Activated CD4-positive, alpha-beta T cell treated with anti-CD3 and anti-CD28 coated beads for 24 hours (primary cell): ENCODE data around the gene RAX.
A peak's percentile ranks its signal among the peaks of the same experiment; 100 is the strongest.

Experiments
- DNase-seq, 2 donors: peaks; one replicate each; pipeline ENCODE4 v3.0.0-alpha.2; 2020; ENCODE audit warnings: low read depth in 2 of 2

Gene RAX

DNA sequence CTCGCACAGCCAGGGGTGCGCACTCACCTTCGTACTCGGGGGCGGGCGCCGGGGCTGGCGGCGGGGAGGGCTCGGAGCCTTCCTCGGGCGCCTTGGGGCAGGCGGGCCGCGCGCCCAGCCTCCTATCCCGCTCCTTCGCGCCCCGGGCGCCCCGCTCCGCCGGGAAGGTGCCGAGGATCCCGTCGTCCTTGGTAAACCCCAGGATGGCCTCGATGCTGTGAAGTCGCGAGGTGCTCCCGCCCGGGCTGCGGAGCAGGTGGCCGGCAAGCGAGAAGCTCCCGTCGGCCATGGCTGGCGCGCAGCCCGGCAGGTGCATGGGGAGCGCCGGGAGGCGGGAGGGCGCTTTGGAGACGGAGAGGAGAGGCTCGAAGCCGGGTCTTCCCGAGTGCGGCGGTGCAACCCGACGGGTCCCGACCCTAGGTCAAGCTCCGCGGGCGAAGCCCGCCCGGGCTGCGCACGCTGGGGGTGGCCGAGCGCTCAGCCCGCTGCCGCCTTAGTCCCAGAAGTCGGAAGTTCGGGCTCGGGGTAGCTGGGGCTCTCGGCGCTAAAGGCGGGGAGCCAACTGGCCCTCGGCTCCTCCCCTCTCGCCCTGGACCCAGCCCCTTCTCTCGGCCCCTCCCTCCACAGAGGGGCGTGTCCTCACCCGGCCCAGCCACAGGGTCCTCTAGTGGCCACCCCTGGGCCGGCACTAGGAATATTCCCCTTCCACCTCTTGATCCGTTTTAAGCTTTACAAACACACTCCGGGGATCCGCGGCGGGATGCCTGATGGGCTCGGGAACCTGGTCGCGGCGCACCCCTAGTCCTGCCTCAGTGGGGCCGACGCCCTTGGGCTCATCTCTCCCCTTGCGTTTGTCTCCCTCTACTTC, at the start of gene RAX:
Gene RAX (minus strand): TSS at position 564 of the 868 bp plus-strand sequence. CDS start 248 bp downstream, at position 316.
- DNase-seq, result no peak

DNA sequence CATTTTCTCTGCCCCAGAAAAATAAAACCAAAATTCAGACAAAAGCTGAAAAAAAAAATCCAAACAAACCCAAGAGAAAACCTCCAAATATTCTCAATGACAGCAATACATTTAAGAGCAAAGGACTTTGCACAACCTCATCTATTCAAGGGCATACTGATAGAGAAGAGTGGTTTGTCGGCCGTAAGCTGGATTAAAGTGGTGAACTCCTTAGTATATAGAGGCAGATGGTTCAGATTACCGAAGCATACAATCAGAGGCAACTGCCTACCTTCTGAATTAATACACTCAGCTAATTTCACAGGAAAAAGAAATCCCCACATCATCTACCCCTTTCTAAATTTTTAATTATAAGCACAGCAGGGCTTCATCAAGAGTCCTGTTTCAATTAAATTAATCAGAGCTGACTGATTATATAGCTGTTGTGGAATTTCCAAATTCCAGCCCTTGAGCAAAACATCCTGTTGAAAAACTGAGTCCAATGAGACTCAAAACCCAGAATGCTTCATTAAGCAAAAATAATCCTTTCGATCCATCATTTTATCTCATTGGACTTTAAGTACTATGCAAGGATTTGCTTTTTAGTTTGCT, 45.3 kb upstream of the RAX start, which contains the start of gene CPLX4:
Gene CPLX4 (minus strand): TSS at position 190 of the 591 bp plus-strand sequence. CDS start 187 bp downstream, at position 3.
- no peak for DNase-seq

- no peak for DNase-seq
Observed at GRCh38 chr18:59311631-59312030, 38.4 kb upstream of the RAX start.

DNA sequence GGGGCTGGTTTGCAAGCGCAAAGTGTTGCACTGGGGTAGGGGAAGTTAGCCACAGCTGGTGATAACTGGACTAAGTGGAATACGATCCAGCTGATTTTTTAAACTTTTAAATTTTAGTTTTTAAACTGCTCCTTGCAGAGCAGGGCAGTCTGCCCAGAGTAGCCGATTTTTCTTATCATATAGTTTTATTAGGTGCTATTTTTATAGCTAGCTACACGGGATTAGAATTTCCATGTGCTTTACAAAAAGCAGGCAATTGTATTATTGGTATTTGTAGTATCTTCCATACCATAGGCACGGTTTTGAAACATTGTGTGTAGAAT, 35.6 kb upstream of the RAX start:
- DNase-seq, result no peak

GRCh38 chr18:59308248-59308937, 35.1 kb upstream of the RAX start:
- peak; percentile 62 to 65 for DNase-seq

- DNase-seq, result no peak
Observed at GRCh38 chr18:59306640-59307039, 33.4 kb upstream of the RAX start.

GRCh38 chr18:59305295-59305694, 32.0 kb upstream of the RAX start:
- no peak for DNase-seq

DNA sequence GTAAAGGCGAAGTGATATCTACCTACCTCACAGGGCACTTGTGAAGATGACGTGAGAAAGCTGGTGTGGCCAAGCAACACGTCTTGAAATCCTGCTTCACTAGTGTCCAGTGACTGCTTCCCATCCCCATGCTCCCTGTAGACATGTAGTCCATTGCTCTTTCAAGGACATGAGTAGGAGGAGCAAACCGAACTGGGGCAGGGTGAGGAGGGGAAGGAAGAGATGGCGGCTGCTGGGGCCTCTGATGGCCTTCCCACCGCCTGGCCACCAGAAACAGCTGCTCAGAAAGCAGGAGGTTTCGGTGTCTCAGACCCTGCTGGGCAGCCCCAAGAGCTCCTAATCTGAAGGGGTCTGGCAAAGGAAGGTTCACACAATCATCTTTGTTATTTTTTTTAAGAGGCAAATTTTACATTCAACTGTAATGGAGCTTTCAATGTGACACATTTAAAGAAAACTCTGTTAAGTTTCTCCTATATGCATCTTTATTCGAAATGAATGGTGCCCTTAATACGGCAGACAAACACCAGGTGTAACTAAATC, 30.5 kb upstream of the RAX start:
- DNase-seq, result no peak

DNA sequence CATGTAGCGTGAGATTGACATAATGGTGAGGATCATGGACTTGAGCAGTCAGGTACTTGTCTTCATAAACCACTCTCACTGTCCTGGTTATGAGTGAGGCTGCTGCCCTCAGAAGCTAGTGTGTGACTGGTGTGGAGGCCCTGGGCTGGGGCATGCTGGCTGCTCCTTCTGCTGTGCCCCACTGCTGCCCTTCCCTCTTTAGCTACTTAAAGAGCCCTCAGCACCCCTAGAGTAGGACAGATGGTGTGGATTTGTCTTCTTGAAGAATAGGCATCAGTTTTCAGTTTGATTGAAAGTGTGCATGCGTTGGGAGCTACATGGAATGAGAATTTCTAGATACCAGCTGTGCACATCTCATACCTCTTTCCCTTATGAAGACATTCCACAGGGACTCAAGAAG, 29.8 kb upstream of the RAX start:
- DNase-seq, result no peak

DNA sequence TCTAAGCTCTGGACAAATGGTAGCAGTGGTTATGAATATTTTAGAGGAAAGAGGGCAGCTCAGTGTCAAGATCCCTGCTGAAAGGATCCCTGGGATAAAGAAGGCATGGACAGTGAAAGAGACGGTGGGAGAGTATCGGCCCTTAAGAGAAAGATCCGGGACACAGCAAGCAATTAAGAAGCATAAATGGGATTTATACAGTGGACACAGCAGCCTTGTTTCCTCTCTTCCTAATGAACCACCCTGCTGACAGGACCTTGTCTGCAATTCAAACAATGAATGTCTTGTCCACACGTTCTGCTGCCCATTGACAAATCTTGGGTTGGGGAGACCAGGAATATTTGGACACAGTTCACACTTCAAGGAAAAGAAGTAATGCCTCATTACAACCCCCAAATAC, 28.7 kb upstream of the RAX start:
- no peak for DNase-seq

GRCh38 chr18:59300676-59301285, 27.5 kb upstream of the RAX start:
- no peak for DNase-seq

DNA sequence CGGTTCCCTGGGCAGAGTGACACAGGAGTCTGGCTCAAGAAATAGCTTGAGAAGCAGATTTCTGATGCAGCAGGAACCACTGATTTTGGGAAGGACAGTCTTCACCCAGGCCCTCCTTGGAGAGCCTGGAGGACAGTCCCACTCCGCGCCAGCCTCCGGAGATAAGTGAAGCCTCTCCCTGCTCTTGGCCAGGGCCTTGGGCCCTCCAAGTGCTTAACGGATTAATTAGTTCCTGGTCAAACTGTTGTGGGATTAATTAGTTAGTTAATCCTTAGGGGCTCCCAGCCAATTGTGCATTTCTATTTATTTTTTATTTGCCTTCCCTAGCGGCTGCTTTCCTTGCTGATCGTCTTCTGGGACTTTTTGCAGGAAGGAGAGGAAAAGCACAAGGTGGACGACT, 25.6 kb upstream of the RAX start:
- no peak for DNase-seq

DNA sequence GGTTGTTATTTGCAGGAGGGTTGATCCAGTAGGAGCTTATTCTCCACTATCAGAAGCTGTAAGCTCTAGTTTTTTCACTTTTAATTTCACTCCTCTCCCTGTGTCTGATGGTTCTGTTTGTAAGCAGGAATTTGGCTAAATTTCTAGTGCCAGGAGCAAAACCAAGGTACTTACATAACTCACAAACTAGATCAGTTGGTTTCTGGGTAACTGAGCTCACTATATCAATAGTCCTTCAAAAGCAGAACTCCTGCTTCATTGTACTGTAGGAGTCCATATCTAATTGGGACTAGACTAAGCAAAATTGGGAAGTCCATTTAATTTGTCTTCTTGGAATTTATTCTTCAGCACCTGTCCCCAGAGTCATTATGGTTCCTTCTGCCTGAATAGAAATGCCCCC, 20.1 kb upstream of the RAX start:
- no peak for DNase-seq

DNA sequence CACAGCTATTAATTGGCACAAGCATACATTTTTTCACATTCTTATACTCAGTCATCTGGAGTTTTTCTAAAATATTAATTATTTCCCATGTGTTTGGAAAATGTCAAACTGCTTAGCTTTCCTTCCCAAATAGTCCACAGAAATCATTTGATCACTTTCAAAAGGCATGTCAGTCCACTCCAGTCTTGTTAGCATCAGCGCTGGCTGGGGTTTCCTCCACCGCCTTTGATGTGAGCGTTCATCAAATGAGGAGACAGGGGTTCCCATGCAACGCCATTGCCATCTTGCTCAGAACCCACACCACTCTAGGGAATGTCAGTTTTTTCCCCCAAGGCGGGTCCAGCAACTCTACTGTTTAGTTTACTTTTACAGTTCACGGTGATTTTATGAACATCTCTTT, 13.1 kb upstream of the RAX start:
- DNase-seq, result no peak

- DNase-seq, result no peak
Observed at GRCh38 chr18:59282341-59282740, 9.1 kb upstream of the RAX start.

GRCh38 chr18:59279722-59280121, 6.5 kb upstream of the RAX start:
- no peak for DNase-seq

- no peak for DNase-seq
Observed at GRCh38 chr18:59279193-59279592, 5.9 kb upstream of the RAX start.

DNA sequence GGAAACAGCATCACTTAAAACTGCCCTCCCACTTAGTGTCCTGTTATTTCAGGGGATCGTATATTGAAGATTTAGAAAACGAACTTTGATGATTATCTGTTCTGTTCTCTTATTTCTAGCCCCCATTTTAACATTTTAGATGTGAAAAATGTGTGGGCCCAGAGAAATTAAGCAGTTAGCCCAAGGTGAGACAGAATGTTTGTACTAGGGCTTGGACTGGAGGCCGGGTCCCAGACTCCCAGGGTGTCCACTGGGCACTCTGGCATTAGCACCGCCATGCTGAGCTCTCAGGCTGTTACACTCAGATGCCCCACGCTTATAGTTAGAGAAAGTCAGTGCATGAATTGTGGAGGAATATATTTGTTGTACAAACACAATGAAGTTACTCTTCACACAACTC, 5.5 kb upstream of the RAX start:
- DNase-seq, result no peak

GRCh38 chr18:59276047-59276446, 2.8 kb upstream of the RAX start:
- DNase-seq, result no peak

DNA sequence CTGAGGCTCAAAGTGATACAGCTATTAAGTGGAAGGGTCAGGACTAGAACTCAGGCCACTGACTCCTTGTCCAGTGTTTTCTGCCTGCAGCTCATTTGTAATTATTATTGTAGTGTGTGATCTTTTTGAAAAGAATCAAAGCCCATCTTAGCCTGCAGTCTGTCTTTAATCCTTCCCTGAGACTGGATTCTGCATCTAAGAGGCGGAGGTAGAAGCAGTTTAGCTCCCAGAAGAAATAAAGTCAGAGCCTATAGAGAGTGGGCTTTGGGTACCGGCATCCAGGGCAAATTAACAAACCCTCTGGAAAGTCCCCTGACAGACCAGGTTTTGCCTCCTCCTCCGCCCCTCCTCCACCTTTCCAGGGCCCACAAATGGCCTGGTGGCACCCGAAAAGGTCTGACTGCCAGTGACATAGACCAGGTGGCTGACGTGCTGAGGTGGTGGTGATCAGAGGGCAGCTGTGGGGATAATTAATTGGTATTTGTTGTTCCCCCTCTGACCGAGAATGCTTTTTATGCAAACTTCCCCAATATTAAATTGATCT, 2.2 kb upstream of the RAX start:
- DNase-seq, result no peak

- DNase-seq, result no peak
Observed at GRCh38 chr18:59274533-59274928, 1.3 kb upstream of the RAX start.
